HUES6 (cell line): ENCODE data around the gene WTAP.

Source experiments
- H3K27ac ChIP-seq: 2 replicates; pipeline ENCODE4 v1.7.0; 2013; ENCODE audit warnings: low read depth, mild to moderate bottlenecking, low read length, inconsistent platforms
- H3K27me3 ChIP-seq: 2 replicates; pipeline ENCODE4 v1.6.1; 2013; ENCODE audit warnings: low read length; ENCODE audit not compliant: control insufficient read depth, insufficient read depth
- H3K36me3 ChIP-seq: 2 replicates; pipeline ENCODE4 v1.6.1; 2013; ENCODE audit warnings: low read length; ENCODE audit not compliant: control insufficient read depth, insufficient read depth
- H3K4me1 ChIP-seq: 2 replicates; pipeline ENCODE4 v1.6.1; 2013; ENCODE audit warnings: low read length; ENCODE audit not compliant: control insufficient read depth, insufficient read depth
- H3K4me3 ChIP-seq: 2 replicates; pipeline ENCODE4 v1.5.1; 2013; ENCODE audit warnings: low read depth, low read length
- H3K9ac ChIP-seq: one replicate; pipeline ENCODE4 v1.6.1; 2013; ENCODE audit warnings: mild to moderate bottlenecking, low read length
- H3K9me3 ChIP-seq: 2 replicates; pipeline ENCODE4 v1.6.1; 2013; ENCODE audit warnings: low read depth, low read length; ENCODE audit not compliant: control insufficient read depth, insufficient read depth

WTAP gene

GRCh38 chr6:159754959-159755914 is 27.9 kb downstream of the WTAP start:
- Histone ChIP-seq H3K36me3 (peaks cover 84% of the 10 kb centered on the region), H3K27ac (no peak overlapping the region), H3K4me1 (peaks cover 8% of the 10 kb centered on the region; the same call in 1 of the 2 replicates), H3K4me3 (no peak overlapping the region), H3K9ac (no peak overlapping the region), H3K27me3 (no peaks in the 10 kb centered on the region), H3K9me3 (no peaks in the 10 kb centered on the region)

- Histone ChIP-seq H3K9ac (no peak overlapping the region), H3K36me3 (peaks cover 71% of the 10 kb centered on the region), H3K4me1 (peaks cover 17% of the 10 kb centered on the region), H3K27ac (no peak overlapping the region), H3K4me3 (no peak overlapping the region), H3K27me3 (no peaks in the 10 kb centered on the region), H3K9me3 (no peaks in the 10 kb centered on the region)
Measured at GRCh38 chr6:159756508-159756907, 29.2 kb downstream of the WTAP start.

- H3K9ac ChIP-seq, result no peak overlapping the region
- no peak overlapping the region; the same call in 1 of the 2 replicates for H3K27ac ChIP-seq
Measured at GRCh38 chr6:159758031-159759001, 31.0 kb downstream of the WTAP start.

GRCh38 chr6:159759645-159760044 is 32.3 kb downstream of the WTAP start:
- Histone ChIP-seq H3K27me3 (no peaks in the 10 kb centered on the region), H3K27ac (peak overlapping the region; percentile 46), H3K36me3 (peaks cover 55% of the 10 kb centered on the region), H3K9ac (no peak overlapping the region), H3K9me3 (no peaks in the 10 kb centered on the region), H3K4me1 (peaks cover 22% of the 10 kb centered on the region), H3K4me3 (peak overlapping the region; percentile 6; the same call in 1 of the 2 replicates)

More at GRCh38 chr6:159758031-159759001, 31.0 kb downstream of the WTAP start:
- H3K4me3 ChIP-seq, result no peak overlapping the region
- H3K27me3 ChIP-seq, result no peaks in the 10 kb centered on the region
- H3K9me3 ChIP-seq, result no peaks in the 10 kb centered on the region
- peaks cover 59% of the 10 kb centered on the region for H3K36me3 ChIP-seq
- peaks cover 22% of the 10 kb centered on the region for H3K4me1 ChIP-seq

GRCh38 chr6:159760602-159761057 is 33.3 kb downstream of the WTAP start:
- Histone ChIP-seq H3K4me3 (peak overlapping the region; percentile 82), H3K9me3 (no peaks in the 10 kb centered on the region), H3K27ac (peak overlapping the region; percentile 98), H3K36me3 (peaks cover 55% of the 10 kb centered on the region), H3K9ac (peak overlapping the region; percentile 91), H3K4me1 (peaks cover 22% of the 10 kb centered on the region), H3K27me3 (no peaks in the 10 kb centered on the region)

- H3K4me3 ChIP-seq, result peak overlapping the region; percentile 82
- H3K27me3 ChIP-seq, result no peaks in the 10 kb centered on the region
- peaks cover 55% of the 10 kb centered on the region for H3K36me3 ChIP-seq
- H3K9ac ChIP-seq, result peak overlapping the region; percentile 91
- peak overlapping the region; percentile 98 for H3K27ac ChIP-seq
- H3K9me3 ChIP-seq, result no peaks in the 10 kb centered on the region
- H3K4me1 ChIP-seq, result peaks cover 22% of the 10 kb centered on the region
Measured at GRCh38 chr6:159761129-159761872, 34.0 kb downstream of the WTAP start.

GRCh38 chr6:159761873-159762680 is 34.8 kb downstream of the WTAP start, which contains the start of gene ACAT2:
Gene ACAT2 (plus strand): TSS chr6:159762045. CDS start chr6:159762088, 43 bp downstream.
- Histone ChIP-seq H3K9ac (peak within 1 kb of the TSS; percentile 91), H3K4me3 (peak within 1 kb of the TSS; percentile 82), H3K27me3 (no peaks in the 10 kb centered on the region), H3K27ac (peak within 1 kb of the TSS; percentile 98), H3K4me1 (peaks cover 22% of the 10 kb centered on the region), H3K9me3 (no peaks in the 10 kb centered on the region), H3K36me3 (peaks cover 55% of the 10 kb centered on the region)

GRCh38 chr6:159762681-159763293 is 35.5 kb downstream of the WTAP start:
- peak overlapping the region; percentile 89 for H3K9ac ChIP-seq
- peak overlapping the region; percentile 98; the same call in 1 of the 2 replicates for H3K27ac ChIP-seq
- peaks cover 22% of the 10 kb centered on the region for H3K4me1 ChIP-seq
- H3K4me3 ChIP-seq, result peak overlapping the region; percentile 82
- H3K27me3 ChIP-seq, result no peaks in the 10 kb centered on the region
- no peaks in the 10 kb centered on the region for H3K9me3 ChIP-seq
- peaks cover 57% of the 10 kb centered on the region for H3K36me3 ChIP-seq

- H3K27ac ChIP-seq, result no peak overlapping the region
- no peak overlapping the region for H3K9ac ChIP-seq
- peaks cover 87% of the 10 kb centered on the region for H3K36me3 ChIP-seq
- no peak overlapping the region for H3K4me3 ChIP-seq
- H3K4me1 ChIP-seq, result peaks cover 5% of the 10 kb centered on the region; the same call in 1 of the 2 replicates
- H3K9me3 ChIP-seq, result no peaks in the 10 kb centered on the region
- no peaks in the 10 kb centered on the region for H3K27me3 ChIP-seq
Measured at GRCh38 chr6:159766906-159767305, 39.6 kb downstream of the WTAP start.
